Subcutaneous adipose tissue (tissue), 4 donors: Measurements from ENCODE around the gene TOR1B. TPM values are rescaled to one million over a fixed set of nuclear protein-coding genes. Genes with fewer than 3 reads are reported as not detected.

Source experiments
- CTCF ChIP-seq: fragments of 450-650 bp; IDR thresholded peaks from one replicate; pipeline ENCODE4 v1.5.1; 2016; ENCODE audit warnings: low read depth, mild to moderate bottlenecking, control low read depth, antibody characterized with exemption, moderate library complexity
- total RNA-seq, 4 donors: library from RNA; depleted of rRNA; stranded (reverse); fragments of >200 nt; gene quantifications; one replicate each; pipeline ENCODE4 v1.1.0, GENCODE V29; 2016

Gene TOR1B, protein sequence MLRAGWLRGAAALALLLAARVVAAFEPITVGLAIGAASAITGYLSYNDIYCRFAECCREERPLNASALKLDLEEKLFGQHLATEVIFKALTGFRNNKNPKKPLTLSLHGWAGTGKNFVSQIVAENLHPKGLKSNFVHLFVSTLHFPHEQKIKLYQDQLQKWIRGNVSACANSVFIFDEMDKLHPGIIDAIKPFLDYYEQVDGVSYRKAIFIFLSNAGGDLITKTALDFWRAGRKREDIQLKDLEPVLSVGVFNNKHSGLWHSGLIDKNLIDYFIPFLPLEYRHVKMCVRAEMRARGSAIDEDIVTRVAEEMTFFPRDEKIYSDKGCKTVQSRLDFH
- total RNA-seq, result 10 to 100 TPM; 15.8 to 32.3 (median 28.0) TPM

GRCh38 chr9:129802833-129803675 lies at the start of gene TOR1B:
Gene TOR1B (plus strand): TSS chr9:129803184. CDS start chr9:129803213, 29 bp downstream.
- TF ChIP-seq CTCF, result no peak

- no peak for TF ChIP-seq CTCF
Measured at GRCh38 chr9:129755151-129755550, 47.8 kb upstream of the TOR1B start.

DNA sequence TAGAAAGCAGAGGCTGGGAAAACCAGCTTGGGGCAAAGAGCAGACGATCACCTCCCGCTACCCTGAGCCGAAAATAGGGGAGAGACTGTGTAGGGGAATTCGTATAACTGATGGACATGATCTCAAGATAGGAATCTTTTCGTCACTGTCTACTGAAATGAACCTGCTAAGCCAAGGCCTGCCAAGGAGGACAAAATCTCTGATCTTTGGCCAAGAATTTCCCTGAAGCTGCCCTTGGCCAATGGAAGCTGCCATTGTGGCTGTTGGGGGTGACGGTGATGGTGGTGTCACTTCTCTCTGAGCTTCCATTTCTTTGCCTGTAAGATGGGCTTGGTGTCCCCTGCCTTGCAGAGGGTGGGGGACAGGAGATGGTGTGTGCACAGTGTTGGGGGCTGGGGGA lies 46.8 kb upstream of the TOR1B start:
- TF ChIP-seq CTCF, result no peak

GRCh38 chr9:129757045-129757444 lies 45.9 kb upstream of the TOR1B start:
- TF ChIP-seq CTCF, result no peak

DNA sequence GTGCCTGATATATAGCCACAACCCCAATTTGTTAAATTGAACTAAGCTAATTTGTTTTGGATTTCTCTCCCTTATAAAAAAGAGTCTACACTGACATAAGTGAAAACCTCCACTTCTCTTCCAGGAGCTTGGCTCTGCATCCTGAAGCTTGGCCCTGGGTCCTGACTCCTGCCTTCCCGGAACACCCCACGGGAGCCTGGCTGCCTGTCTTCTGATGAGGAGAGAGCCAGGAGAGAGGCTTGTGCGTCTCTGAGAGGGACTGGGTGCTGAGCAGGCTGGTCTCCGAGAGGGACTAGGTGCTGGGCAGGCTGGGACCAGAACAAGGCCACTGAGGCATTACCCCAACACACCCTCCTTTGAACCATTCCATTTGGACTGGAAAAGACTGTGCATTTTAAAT lies 43.7 kb upstream of the TOR1B start:
- TF ChIP-seq CTCF, result no peak

- TF ChIP-seq CTCF, result no peak
Measured at GRCh38 chr9:129759804-129760502, 43.0 kb upstream of the TOR1B start.
